Mononuclear cell (primary cell): ENCODE data around the gene ZNF154. TPM values are rescaled to one million over a fixed set of nuclear protein-coding genes. Genes with fewer than 3 reads are reported as not detected.
A peak's percentile ranks its signal among the peaks of the same experiment; 100 is the strongest.
"Not testable (repeated sequence)": the region's sequence is repeated elsewhere in the genome, so short reads cannot be mapped to it uniquely, and the experiment has no call there.

Experiments
- H3K27me3 ChIP-seq: 2 replicates; pipeline ENCODE4 v1.6.0; 2011; ENCODE audit warnings: low read length, control low read depth; ENCODE audit not compliant: insufficient read depth
- H3K4me1 ChIP-seq: 2 replicates; pipeline ENCODE4 v1.5.1; 2011; ENCODE audit warnings: mild to moderate bottlenecking, low read length, control low read depth; ENCODE audit not compliant: insufficient read depth
- H3K4me3 ChIP-seq: 2 replicates; pipeline ENCODE4 v1.5.1; 2011; ENCODE audit warnings: mild to moderate bottlenecking, low read length, moderate library complexity
- H3K9me3 ChIP-seq: 2 replicates; pipeline ENCODE4 v1.5.1; 2011; ENCODE audit warnings: low read depth, mild to moderate bottlenecking, control low read depth, low read length
- total RNA-seq: library from RNA; depleted of rRNA; stranded (reverse); fragments of >200 nt; gene quantifications from one replicate; pipeline ENCODE4 v1.2.3, GENCODE V29; 2012

The ZNF154 gene
- total RNA-seq: 5.5 TPM

- Histone ChIP-seq H3K4me3 (peak within 1 kb of the TSS; percentile 57), H3K27me3 (no peaks in the 10 kb centered on the region), H3K9me3 (peaks cover 18% of the 10 kb centered on the region), H3K4me1 (peaks cover 15% of the 10 kb centered on the region)
These were observed at the start of gene ZNF154 for GRCh38 chr19:57708641-57709361. Gene ZNF154 (minus strand): TSS chr19:57709204. CDS start chr19:57708971, 233 bp downstream.

DNA sequence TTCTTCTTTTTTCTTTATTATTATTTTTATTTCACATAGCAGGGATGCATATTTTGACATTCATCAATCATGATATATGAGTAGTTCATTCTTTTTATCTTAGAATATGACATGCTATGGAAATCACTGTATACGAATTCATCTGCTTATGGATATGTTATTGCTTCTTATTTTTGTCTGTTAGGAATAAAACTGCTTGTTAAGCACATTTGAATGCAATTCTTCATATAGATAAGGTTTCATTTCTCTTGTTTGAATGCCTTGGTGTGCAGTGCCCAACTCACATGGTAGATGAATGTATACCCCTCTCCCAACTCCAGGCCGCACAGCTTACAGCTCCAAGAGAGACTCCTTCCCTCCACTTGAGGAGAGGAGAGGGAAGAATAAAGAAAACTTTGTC is 48.9 kb upstream of the ZNF154 start:
- Histone ChIP-seq H3K4me3 (no peak overlapping the region), H3K4me1 (no peaks in the 10 kb centered on the region), H3K27me3 (no peaks in the 10 kb centered on the region), H3K9me3 (peaks cover 54% of the 10 kb centered on the region)

DNA sequence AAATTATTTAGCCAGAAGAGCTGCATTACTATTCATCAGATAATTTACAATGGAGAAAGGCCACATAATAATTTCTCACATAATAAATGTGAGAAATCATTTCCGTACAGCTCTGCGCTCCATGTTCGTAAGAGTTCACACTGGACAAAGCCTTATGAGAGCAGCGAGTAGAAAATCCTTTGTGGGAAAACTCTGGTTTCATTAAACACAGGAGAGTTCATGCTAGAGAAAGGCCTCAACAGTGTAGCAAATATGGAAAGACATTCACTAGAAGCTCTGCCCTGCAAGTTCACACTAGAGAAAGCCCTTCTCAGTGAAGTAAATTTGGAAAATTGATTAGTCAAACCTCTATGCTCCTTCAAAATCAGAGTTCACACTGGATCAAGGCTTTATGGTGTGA is 46.0 kb upstream of the ZNF154 start:
- Histone ChIP-seq H3K4me1 (no peaks in the 10 kb centered on the region), H3K4me3 (no peak overlapping the region), H3K27me3 (no peaks in the 10 kb centered on the region), H3K9me3 (peaks cover 65% of the 10 kb centered on the region)

DNA sequence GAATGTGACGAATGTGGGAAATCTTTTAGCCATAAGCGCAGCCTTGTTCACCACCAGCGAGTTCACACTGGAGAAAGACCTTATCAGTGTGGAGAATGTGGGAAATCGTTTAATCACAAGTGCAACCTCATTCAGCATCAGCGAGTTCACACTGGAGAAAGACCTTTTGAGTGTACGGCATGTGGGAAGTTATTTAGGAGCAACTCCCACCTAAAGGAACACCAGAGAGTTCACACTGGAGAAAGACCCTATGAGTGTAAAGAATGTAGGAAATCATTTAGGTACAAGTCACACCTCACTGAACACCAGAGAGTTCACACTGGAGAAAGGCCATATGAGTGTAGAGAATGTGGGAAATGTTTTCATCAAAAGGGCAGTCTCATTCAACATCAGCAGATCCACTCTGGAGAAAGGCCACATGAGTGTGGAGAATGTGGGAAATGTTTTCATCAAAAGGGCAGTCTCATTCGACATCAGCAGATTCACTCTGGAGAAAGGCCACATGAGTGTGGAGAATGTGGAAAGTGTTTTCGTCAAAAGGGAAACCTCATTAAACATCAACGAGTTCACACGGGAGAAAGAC is 45.2 kb upstream of the ZNF154 start:
- Histone ChIP-seq H3K27me3 (no peaks in the 10 kb centered on the region), H3K4me1 (no peaks in the 10 kb centered on the region), H3K4me3 (no peak overlapping the region), H3K9me3 (peaks cover 74% of the 10 kb centered on the region)

DNA sequence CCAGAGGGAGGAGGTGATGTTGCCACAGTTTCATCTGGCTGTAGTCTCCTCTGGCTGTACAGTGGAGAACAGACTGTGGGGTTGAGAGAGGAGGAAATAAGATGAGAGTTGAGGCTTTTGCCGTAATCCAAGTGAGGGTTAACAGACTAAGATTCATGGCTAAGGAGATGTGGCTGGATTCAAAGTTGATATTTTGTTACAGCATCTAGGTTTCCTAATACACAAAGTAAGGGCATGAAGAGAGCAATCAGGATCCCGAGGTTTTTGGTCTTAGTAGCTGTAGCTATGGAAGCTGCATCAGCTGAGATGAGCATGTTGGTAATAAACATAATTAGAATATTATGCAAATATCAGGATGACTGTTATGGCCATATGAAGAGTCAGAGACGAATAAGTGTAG is 39.0 kb upstream of the ZNF154 start:
- H3K9me3 ChIP-seq: peaks cover 29% of the 10 kb centered on the region
- no peak overlapping the region for H3K4me3 ChIP-seq
- no peaks in the 10 kb centered on the region for H3K27me3 ChIP-seq
- H3K4me1 ChIP-seq: peaks cover 17% of the 10 kb centered on the region

- H3K9me3 ChIP-seq: peaks cover 23% of the 10 kb centered on the region
- H3K4me3 ChIP-seq: peak overlapping the region; percentile 78
- no peaks in the 10 kb centered on the region for H3K27me3 ChIP-seq
- peaks cover 17% of the 10 kb centered on the region for H3K4me1 ChIP-seq
These were observed 38.4 kb upstream of the ZNF154 start for GRCh38 chr19:57747472-57747807.

DNA sequence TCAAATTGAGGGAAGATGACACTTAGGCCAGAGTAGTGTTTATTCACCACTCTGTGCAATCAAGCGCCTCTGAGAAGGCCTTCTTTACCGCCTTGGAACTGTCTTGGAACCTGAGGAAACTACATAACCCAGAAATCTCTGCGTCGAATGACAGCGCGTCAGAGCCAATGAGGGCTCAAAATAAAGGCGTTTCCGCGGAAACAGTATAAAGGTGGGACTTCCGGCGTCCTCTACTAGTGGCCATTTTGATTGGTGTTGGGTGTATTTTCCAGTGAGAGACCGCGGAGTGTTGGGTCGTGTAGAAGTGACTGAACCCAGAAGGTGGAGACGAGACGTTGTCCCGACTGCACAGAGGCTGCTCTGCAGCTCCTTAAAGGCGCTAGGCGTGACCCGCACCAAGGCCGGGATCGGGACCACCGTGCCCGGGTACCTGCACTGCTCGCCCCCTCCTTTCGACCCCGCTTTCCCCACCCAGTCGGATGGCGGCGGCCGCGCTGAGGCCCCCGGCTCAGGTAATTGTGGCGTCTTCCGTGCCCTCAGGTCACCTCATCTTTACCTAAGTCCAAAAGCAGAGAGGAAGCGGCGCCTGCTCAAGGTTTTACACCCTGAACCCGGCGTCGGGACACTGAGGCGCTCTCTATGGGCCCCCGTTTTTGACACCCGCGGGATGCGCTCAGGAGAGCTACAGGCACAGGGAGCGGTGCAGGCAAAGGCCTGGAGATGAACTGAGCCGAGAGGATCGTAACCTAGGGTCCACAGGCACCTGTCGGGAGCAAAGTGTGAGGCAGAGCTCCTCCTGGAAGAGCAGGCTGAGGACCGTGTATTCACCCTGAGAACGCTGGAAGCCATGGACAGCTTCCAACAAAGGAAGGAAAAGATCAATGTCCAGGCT is 37.8 kb upstream of the ZNF154 start, which contains the start of gene ZNF776:
Gene ZNF776, plus strand, starts transcription at position 236 of the 892 bp plus-strand sequence. Its CDS starts 244 bp downstream, at position 480.
- H3K27me3 ChIP-seq: no peaks in the 10 kb centered on the region
- peak within 1 kb of the TSS; percentile 78 for H3K4me3 ChIP-seq
- peaks cover 18% of the 10 kb centered on the region for H3K9me3 ChIP-seq
- H3K4me1 ChIP-seq: peaks cover 17% of the 10 kb centered on the region

DNA sequence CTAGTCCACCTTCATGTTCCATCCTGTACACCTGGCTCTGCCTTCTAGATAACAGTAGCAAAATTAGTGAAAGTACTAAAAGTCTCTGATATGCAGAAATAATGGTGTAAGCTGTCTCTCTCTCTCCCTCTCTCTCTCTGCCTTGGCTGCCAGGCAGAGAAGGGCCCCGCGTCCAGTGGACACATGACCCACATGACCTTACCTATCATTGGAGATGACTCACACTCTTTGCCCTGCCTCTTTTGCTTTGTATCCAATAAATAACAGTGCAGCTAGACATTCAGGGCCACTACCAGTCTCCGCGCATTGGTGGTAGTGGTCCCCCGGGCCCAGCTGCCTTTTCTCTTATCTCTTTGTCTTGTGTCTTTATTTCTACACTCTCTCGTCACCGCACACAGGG is 29.8 kb upstream of the ZNF154 start:
- not testable (repeated sequence) for H3K27me3 ChIP-seq, H3K9me3 ChIP-seq, H3K4me1 ChIP-seq, H3K4me3 ChIP-seq

GRCh38 chr19:57738320-57738719 is 29.3 kb upstream of the ZNF154 start:
- not testable (repeated sequence) for H3K9me3 ChIP-seq

DNA sequence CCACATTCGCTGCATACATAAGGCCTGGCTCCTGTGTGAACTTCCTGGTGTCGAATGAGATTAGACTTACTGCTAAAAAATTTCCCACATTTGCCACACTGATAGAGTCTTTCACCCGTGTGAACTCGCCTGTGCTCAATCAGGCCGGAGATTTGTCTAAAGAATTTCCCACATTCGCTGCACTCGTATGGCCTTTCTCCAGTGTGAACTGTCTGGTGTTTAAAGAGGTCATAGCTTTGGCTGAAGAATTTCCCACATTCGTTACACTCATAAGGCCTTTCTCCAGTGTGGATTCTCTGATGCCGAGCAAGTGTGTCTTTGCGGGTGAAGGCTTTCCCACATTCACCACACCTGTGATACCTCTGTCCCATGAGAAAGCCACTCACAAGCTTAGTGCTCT is 11.9 kb upstream of the ZNF154 start:
- peaks cover 54% of the 10 kb centered on the region for H3K9me3 ChIP-seq
- no peaks in the 10 kb centered on the region for H3K4me1 ChIP-seq

More at GRCh38 chr19:57738320-57738719, 29.3 kb upstream of the ZNF154 start:
- not testable (repeated sequence) for H3K27me3 ChIP-seq, H3K4me3 ChIP-seq, H3K4me1 ChIP-seq

GRCh38 chr19:57719901-57720519 is 11.0 kb upstream of the ZNF154 start:
- no peaks in the 10 kb centered on the region for H3K27me3 ChIP-seq
- peaks cover 54% of the 10 kb centered on the region for H3K9me3 ChIP-seq
- no peak overlapping the region for H3K4me3 ChIP-seq
- no peaks in the 10 kb centered on the region for H3K4me1 ChIP-seq

More for the DNA sequence above, 11.9 kb upstream of the ZNF154 start:
- Histone ChIP-seq H3K4me3 (no peak overlapping the region), H3K27me3 (no peaks in the 10 kb centered on the region)

DNA sequence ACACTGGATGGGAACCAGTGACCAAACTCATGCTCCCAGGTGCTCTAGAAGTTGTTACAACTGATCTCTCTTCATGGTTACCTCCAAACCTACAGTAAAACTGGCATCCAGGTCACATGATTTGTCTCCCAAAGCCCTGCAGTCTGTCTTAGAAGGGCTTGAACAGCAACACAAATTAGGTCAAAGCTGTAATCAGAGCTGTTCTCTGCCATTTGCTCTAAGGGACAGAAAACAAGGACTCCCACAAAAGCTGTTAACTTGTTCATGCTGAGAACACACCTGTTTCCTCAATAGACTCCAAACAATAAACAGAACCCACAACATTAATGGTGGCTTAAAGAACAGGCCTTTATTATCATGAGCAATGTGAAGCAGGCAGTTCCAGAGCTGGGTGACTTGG is 10.4 kb upstream of the ZNF154 start:
- peaks cover 57% of the 10 kb centered on the region for H3K9me3 ChIP-seq
- no peaks in the 10 kb centered on the region for H3K27me3 ChIP-seq
- no peaks in the 10 kb centered on the region for H3K4me1 ChIP-seq
- no peak overlapping the region for H3K4me3 ChIP-seq

DNA sequence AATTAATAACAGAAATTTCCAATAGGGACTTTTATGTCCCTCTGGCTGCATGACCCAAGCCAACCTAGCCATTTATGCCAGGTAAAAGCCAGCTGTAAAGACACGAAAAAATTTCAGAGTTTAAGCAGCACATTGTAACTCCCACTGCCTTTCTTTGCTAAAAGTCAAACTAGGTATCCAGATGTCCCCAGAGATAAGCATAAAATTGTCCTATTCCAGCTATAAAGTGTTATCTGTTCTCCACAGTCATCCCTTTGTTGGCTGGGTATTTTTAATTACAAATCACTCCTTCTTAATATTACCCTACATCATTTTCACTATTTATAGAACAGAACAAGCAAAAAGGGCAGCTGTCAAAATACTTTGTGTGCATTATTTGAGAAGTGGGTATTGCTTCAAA is 3.2 kb upstream of the ZNF154 start:
- peaks cover 23% of the 10 kb centered on the region for H3K9me3 ChIP-seq
- H3K27me3 ChIP-seq: no peaks in the 10 kb centered on the region
- peaks cover 12% of the 10 kb centered on the region for H3K4me1 ChIP-seq
- H3K4me3 ChIP-seq: no peak overlapping the region

DNA sequence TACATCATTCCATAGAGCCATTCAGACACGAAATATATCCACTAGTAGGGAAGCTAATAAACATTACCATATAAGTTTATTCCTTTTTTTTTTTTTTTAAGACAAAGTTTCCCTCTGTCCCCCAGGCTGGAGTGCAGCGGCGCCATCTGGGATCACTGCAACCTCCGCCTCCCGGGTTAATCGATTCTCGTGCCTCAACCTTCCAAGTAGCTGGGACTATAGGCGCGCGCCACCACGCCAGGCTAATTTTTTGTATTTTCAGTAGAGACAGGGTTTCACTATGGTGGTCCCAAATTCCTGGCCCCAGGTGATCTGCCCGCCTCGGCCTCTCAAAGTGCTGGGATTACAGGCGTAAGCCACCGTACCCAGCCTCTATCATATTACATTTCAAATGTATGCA is 612 bp upstream of the ZNF154 start:
- Histone ChIP-seq H3K4me3 (no peak overlapping the region), H3K27me3 (no peaks in the 10 kb centered on the region), H3K4me1 (peaks cover 15% of the 10 kb centered on the region), H3K9me3 (peaks cover 19% of the 10 kb centered on the region)

DNA sequence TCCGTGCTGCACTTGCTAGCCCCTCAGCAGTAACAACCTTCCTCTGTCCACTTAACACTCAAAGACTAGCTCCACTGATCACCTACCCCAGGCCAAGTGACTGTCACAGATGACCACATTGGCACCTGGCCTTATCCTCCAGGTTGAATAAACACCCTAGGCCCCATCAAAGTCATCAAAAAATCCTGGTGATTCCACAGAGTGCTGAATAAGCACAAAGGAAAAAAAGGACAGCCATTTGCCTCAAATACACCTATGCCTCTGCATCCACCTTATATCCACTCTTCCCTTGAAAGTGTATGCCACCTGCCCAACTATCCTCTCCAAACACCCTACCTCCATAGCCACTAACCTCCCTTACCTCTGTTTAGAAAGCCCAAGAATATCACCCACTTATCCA is 2.7 kb downstream of the ZNF154 start:
- H3K27me3 ChIP-seq: no peaks in the 10 kb centered on the region
- peaks cover 31% of the 10 kb centered on the region for H3K9me3 ChIP-seq
- H3K4me1 ChIP-seq: peaks cover 15% of the 10 kb centered on the region
- H3K4me3 ChIP-seq: no peak overlapping the region
